Measurements from ENCODE around the gene RBP3. TPM values are rescaled to one million over a fixed set of nuclear protein-coding genes. Genes with fewer than 3 reads are reported as not detected.

RBP3 gene
- total RNA-seq, 1 donor from 2014 or later, result not detected

GRCh38 chr10:47318706-47319105 lies 29.5 kb upstream of the RBP3 start:
- no peak for DNase-seq (ENCODE audit: low read depth)

GRCh38 chr10:47319784-47320183 lies 28.4 kb upstream of the RBP3 start:
- no peak for DNase-seq (ENCODE audit: low read depth)

GRCh38 chr10:47320812-47321211 lies 27.4 kb upstream of the RBP3 start:
- DNase-seq (ENCODE audit: low read depth), result no peak

- no peak for DNase-seq (ENCODE audit: low read depth)
These were observed 26.5 kb upstream of the RBP3 start for GRCh38 chr10:47321521-47322195.

GRCh38 chr10:47322300-47323061 lies 25.7 kb upstream of the RBP3 start, which contains the start of gene GDF2:
Gene GDF2 (plus strand): TSS chr10:47322454. CDS start chr10:47322669, 215 bp downstream.
- DNase-seq (ENCODE audit: low read depth), result no peak

DNA sequence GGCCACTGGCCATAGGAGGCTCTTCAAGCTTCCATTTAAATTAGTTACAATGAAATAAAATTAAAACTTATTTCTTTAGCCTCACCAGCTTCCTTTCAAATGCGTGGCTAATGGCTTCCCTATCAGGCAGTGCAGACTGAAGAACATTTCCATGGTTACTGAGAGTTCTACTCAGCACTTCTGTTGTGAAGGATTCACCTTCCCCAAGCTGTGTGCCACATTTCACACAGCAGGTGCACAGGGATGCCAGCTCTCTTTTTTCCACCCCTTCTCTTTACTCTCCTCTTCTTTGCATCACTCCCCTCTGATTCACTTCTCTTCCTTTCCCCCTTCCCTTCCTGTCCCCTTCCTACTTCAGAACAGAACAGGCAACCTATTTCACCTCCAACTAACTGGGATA lies 25.1 kb upstream of the RBP3 start:
- no peak for DNase-seq (ENCODE audit: low read depth)

DNA sequence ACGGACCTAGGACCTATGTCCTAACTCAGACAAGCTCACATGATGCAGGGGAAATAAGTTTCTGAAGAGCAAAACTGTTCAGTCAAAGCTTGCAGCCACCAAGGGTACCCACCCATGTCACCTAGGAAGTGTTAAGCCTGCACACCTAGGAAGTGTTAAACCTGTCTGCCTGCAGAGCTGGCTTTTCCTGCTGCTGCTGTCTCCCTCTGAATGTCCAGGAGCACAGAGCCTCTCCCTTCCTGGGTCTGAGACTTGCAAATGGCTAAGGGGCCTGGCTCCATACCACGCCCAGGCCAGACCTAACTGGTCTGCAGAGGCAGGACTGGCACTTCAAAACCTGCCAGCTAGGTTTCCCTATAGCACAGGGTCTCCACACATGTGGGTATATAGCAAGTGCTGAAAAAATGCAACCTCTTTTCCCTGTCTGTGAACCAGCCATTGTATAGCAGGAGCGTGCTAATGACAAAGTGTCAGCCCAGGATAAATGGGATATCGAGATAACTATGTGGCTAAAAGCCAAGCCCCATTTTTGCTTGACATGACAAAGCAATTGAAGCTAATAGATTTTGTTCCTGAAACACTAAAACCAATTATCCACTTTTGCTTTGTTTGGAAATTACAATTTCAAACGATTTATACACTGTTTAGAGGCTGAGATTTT lies 24.4 kb upstream of the RBP3 start:
- no peak for DNase-seq (ENCODE audit: low read depth)

DNA sequence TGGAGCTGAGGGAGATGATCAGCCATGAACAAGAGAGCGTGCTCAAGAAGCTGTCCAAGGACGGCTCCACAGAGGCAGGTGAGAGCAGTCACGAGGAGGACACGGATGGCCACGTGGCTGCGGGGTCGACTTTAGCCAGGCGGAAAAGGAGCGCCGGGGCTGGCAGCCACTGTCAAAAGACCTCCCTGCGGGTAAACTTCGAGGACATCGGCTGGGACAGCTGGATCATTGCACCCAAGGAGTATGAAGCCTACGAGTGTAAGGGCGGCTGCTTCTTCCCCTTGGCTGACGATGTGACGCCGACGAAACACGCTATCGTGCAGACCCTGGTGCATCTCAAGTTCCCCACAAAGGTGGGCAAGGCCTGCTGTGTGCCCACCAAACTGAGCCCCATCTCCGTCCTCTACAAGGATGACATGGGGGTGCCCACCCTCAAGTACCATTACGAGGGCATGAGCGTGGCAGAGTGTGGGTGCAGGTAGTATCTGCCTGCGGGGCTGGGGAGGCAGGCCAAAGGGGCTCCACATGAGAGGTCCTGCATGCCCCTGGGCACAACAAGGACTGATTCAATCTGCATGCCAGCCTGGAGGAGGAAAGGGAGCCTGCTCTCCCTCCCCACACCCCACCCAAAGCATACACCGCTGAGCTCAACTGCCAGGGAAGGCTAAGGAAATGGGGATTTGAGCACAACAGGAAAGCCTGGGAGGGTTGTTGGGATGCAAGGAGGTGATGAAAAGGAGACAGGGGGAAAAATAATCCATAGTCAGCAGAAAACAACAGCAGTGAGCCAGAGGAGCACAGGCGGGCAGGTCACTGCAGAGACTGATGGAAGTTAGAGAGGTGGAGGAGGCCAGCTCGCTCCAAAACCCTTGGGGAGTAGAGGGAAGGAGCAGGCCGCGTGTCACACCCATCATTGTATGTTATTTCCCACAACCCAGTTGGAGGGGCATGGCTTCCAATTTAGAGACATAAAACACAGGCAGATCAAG lies 22.6 kb upstream of the RBP3 start:
- no peak for DNase-seq (ENCODE audit: low read depth)

- no peak for DNase-seq (ENCODE audit: low read depth)
These were observed 21.7 kb upstream of the RBP3 start for GRCh38 chr10:47326306-47326926.

GRCh38 chr10:47326927-47327330 lies 21.2 kb upstream of the RBP3 start:
- DNase-seq (ENCODE audit: low read depth), result no peak

DNA sequence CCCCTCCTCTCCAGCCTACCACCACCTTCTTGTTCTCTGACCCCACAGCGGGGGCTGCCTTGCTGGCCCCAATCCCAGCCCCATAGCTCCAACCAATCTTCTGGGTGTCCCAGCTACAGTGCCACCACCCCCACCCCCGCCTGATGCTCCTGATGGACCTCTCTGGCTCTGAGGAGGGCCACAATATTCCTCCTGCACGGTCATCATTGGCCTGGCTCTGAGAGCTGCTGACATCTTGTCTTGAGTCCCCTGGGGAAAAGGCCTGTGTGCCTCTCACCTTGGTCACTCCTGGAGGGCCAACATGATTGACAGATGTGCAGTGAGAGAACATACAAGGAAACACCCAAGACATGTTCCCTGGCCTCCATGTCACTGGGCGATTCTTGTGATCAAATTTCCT lies 18.3 kb upstream of the RBP3 start:
- DNase-seq (ENCODE audit: low read depth), result no peak

GRCh38 chr10:47330366-47330765 lies 17.8 kb upstream of the RBP3 start:
- no peak for DNase-seq (ENCODE audit: low read depth)

GRCh38 chr10:47330804-47331203 lies 17.4 kb upstream of the RBP3 start:
- DNase-seq (ENCODE audit: low read depth), result no peak

DNA sequence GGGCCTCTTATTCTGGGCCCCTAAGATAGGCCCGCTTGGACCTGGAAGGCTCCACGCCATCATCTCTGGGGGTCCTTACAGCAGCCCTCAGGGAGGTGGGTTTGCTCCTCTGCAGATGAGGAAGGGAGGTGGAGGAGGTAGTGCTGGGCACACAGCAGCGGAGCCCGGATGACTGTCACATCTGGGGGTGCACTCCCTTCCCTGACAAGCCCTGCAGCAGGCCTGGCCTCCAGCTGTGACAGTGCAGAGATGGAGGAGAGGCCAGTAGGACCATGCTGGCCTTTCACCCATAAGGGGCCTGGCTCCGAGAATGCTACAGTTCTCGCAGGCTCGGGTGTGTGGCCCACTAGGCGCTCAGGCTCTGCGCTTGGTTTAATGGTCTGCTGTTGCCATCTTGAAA lies 16.7 kb upstream of the RBP3 start:
- DNase-seq (ENCODE audit: low read depth), result no peak

- DNase-seq (ENCODE audit: low read depth), result no peak
These were observed 16.2 kb upstream of the RBP3 start for GRCh38 chr10:47331954-47332353.

GRCh38 chr10:47332371-47332770 lies 15.8 kb upstream of the RBP3 start:
- no peak for DNase-seq (ENCODE audit: low read depth)

GRCh38 chr10:47332946-47333345 lies 15.2 kb upstream of the RBP3 start:
- DNase-seq (ENCODE audit: low read depth), result no peak

- no peak for DNase-seq (ENCODE audit: low read depth)
These were observed 14.6 kb upstream of the RBP3 start for GRCh38 chr10:47333532-47333931.

DNA sequence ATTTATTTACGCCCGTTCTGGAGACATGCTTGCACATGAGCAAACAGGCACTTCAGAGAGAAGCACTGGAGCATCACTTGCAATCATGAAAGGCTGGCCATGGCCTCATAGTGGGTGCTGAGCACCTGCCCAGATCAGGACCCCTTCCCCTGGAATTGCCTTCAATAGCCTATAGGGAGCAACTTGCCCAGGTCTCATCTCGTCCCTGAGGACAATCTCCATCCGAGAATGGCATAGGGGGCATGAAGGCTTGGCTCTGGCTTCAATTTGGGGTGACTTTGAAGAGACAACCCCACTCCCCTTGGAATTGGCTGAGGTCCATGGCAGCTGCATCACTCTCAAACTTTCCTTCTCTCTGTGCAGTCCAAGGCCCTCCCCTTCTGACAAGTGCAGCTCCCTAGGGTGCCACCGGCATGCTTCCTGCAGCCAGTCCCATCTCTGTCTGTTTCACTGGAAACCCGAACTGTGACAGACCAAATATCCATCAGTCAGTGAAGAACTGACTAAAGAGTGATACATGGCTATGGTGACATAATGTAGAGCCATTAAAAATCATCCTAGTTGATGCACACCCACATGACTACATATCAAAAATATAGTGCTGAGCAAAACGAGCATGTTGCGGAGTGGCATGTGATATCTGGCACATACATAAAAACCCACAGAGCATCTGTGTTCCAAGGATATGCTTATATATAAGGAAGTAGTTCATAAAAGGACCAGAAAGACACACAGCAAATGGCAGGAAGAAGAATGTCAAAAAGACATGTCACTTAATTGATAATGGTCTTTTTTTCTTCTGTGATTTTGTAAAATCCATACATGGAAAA lies 13.5 kb upstream of the RBP3 start:
- DNase-seq (ENCODE audit: low read depth), result no peak

- no peak for DNase-seq (ENCODE audit: low read depth)
These were observed 12.3 kb upstream of the RBP3 start for GRCh38 chr10:47335906-47336305.

Data from renal cortical epithelial cell (primary cell).